SU-DHL-6 (cell line): ENCODE data around the gene TET3.

Experiments used
- CTCF ChIP-seq: fragments of 200-600 bp; sonication (generic); IDR thresholded peaks from one replicate; pipeline ENCODE4 v1.5.1; 2017; ENCODE audit warnings: antibody characterized with exemption, mild to moderate bottlenecking, low read length, moderate library complexity; ENCODE audit not compliant: insufficient read depth, poor library complexity, severe bottlenecking
- EZH2phosphoT487 ChIP-seq: fragments of 200-600 bp; sonication (generic), shearing (Covaris generic); conservative IDR thresholded peaks from 2 replicates; pipeline ENCODE4 v1.6.1; 2018; ENCODE audit warnings: mild to moderate bottlenecking, antibody characterized with exemption, low read length, moderate library complexity, mixed read lengths

DNA sequence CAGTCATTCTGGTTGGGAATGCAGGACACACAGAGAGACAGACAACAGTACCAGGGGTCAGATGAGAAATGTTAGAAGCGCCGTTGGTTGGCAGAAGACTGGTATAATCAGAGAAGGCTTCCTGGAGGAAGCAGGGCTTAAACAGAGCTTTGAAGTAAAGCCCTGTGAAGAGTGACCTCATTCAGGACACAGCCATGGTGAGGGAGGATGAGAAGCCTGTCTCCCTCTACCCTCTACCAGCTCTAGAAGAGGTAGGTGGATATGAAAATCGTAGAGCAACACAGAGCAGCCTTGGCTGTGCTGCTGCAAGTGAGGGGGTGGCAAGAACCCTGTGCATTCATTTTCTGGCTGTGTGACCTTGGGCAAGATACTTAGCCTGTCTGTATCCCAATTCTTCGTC is 14.2 kb downstream of the TET3 start:
- TF ChIP-seq CTCF (no peak), EZH2phosphoT487 (no peak)
